Measurements from ENCODE around the gene C6orf136.

DNA sequence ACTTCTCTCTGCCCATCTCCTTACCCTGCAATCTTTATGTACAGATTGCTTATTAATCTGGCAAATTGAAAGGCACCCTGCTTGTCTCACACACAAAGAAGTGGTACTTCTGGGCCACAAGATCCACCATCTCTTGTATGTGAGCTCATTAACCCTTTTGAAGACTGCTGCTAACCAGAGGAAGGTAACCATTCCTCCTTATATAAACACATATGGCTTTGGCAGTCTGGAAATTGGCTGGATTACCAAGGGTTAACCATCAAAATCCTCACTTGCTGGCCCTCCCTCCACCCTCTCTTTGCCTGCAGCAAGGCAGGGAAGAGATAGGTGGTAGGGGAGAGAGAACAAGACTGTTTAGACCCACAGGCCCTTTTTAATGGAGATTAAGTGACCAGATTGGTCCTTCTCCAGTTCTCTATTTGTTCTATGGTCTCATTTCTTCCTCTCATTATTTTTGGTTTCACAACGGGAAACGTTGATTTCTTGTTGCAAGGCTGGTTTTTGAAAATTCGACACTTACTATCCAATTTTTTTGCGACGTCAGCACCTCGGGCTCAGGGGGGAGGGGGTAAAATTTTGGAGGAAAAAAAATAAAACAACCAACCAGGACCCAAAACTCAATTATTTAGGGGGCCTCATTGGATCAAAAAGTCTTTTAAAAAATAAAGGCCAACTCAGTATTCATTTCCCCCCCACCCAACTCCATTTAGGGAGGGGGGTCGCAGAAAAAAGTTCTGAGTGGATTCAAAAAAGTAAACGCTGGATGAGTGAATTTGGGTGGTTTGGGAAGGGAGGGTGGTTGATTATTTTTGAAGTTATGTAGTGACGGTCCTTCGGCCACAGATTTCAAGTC lies 30.7 kb upstream of the C6orf136 start:
- peak; percentile 47; the same call in 1 of the 2 replicates for TF ChIP-seq POLR2AphosphoS5 (IDR thresholded peaks at IDR 0.05; ENCODE audit: low read depth, low read length)
- TF ChIP-seq, protein P1, sequence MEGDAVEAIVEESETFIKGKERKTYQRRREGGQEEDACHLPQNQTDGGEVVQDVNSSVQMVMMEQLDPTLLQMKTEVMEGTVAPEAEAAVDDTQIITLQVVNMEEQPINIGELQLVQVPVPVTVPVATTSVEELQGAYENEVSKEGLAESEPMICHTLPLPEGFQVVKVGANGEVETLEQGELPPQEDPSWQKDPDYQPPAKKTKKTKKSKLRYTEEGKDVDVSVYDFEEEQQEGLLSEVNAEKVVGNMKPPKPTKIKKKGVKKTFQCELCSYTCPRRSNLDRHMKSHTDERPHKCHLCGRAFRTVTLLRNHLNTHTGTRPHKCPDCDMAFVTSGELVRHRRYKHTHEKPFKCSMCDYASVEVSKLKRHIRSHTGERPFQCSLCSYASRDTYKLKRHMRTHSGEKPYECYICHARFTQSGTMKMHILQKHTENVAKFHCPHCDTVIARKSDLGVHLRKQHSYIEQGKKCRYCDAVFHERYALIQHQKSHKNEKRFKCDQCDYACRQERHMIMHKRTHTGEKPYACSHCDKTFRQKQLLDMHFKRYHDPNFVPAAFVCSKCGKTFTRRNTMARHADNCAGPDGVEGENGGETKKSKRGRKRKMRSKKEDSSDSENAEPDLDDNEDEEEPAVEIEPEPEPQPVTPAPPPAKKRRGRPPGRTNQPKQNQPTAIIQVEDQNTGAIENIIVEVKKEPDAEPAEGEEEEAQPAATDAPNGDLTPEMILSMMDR (IDR thresholded peaks at IDR 0.05), result no peak
- no peak for TF ChIP-seq SIN3A (IDR thresholded peaks at IDR 0.05; ENCODE audit: borderline replicate concordance, insufficient read depth, low read depth, low read length)
- no peak for TF ChIP-seq REST (IDR thresholded peaks at IDR 0.05; ENCODE audit: insufficient read depth in 1 of 2, low read depth in 2 of 2, low read length in 1 of 2)
- TF ChIP-seq TCF7L2 (IDR thresholded peaks at IDR 0.05; ENCODE audit: low read depth, low read length), result no peak
